HEK293 (cell line): Measurements from ENCODE around the gene FZD10.

ENCODE experiments used
- CTCF ChIA-PET: fragments of 350-600 bp; formaldehyde crosslinking; extraction: SDS; loops from one replicate; lab custom pipeline; 2021; ENCODE audit warnings: antibody characterized with exemption; lab: Yijun Ruan, JAX
- POLR2A ChIA-PET: fragments of 300-600 bp; formaldehyde crosslinking; extraction: SDS; loops from one replicate; lab custom pipeline; 2020; ENCODE audit warnings: antibody characterized with exemption, inconsistent platforms; lab: Yijun Ruan, JAX
- H3K27ac ChIP-seq: fragments of 200-500 bp; sonication (Bioruptor generic); 2 replicates; pipeline ENCODE4 v1.5.1; 2014; ENCODE audit warnings: low read depth, low read length, control low read depth, inconsistent platforms; ENCODE audit errors: extremely low read depth
- H3K36me3 ChIP-seq, 2 experiments: fragments of 200-500 bp in 1 of 2; sonication (Bioruptor generic) in 1 of 2; 1 replicate in 1 of 2; 2 replicates in 1 of 2; pipeline ENCODE4 v1.5.1; 2014 to 2017; ENCODE audit warnings: inconsistent platforms in 2 of 2, low read length in 2 of 2; ENCODE audit not compliant: control insufficient read depth in 2 of 2, insufficient read depth in 1 of 2
- H3K4me1 ChIP-seq: fragments of 200-500 bp; sonication (Bioruptor generic); 2 replicates; pipeline ENCODE4 v1.5.1; 2014; ENCODE audit warnings: mild to moderate bottlenecking, low read length, inconsistent platforms; ENCODE audit not compliant: control insufficient read depth, insufficient read depth
- H3K4me3 ChIP-seq: 2 replicates; pipeline ENCODE4 v1.5.1; 2011; ENCODE audit warnings: low read depth, mild to moderate bottlenecking, control low read depth, low read length, moderate library complexity
- H3K9me3 ChIP-seq: fragments of 200-500 bp; sonication (Bioruptor generic); 2 replicates; pipeline ENCODE4 v1.5.1; 2014; ENCODE audit warnings: low read depth, low read length, inconsistent platforms; ENCODE audit not compliant: control insufficient read depth, insufficient read depth
- IKZF3 ChIP-seq: fragments of 450-650 bp; IDR thresholded peaks from 2 replicates; pipeline ENCODE4 v1.5.0; 2018; ENCODE audit warnings: missing biosample characterization, mild to moderate bottlenecking, missing genetic modification characterization, moderate library complexity
- KLF1 ChIP-seq: fragments of 450-650 bp; formaldehyde crosslinking; IDR thresholded peaks from 2 replicates; pipeline ENCODE4 v1.5.1; 2016; ENCODE audit warnings: missing biosample characterization, missing genetic modification characterization
- KLF7 ChIP-seq: fragments of 450-650 bp; formaldehyde crosslinking; IDR thresholded peaks from 2 replicates; pipeline ENCODE4 v1.5.1; 2016; ENCODE audit warnings: missing biosample characterization, missing genetic modification characterization, borderline replicate concordance
- KLF9 ChIP-seq: fragments of 450-650 bp; formaldehyde crosslinking; IDR thresholded peaks from 2 replicates; pipeline ENCODE4 v1.5.1; 2016; ENCODE audit warnings: missing biosample characterization, missing genetic modification characterization, low read depth
- PBX3 ChIP-seq: sonication (generic); formaldehyde crosslinking; IDR thresholded peaks from 2 replicates; pipeline ENCODE4 v1.8.1; 2022; ENCODE audit warnings: mild to moderate bottlenecking, moderate library complexity, missing genetic modification reagents
- PRDM1 ChIP-seq: fragments of 450-650 bp; formaldehyde crosslinking; IDR thresholded peaks from 2 replicates; pipeline ENCODE4; 2016; ENCODE audit warnings: missing biosample characterization, missing genetic modification characterization
- TCF7L2 ChIP-seq: IDR thresholded peaks from 2 replicates; pipeline ENCODE4 v1.6.1; 2011; ENCODE audit warnings: low read depth, mild to moderate bottlenecking, inconsistent platforms, low read length, moderate library complexity, borderline replicate concordance
- ZBTB11 ChIP-seq: fragments of 450-650 bp; formaldehyde crosslinking; conservative IDR thresholded peaks from 2 replicates; pipeline ENCODE4 v1.5.1; 2016; ENCODE audit warnings: low read depth, missing biosample characterization, missing genetic modification characterization
- ZBTB7A ChIP-seq: fragments of 450-650 bp; formaldehyde crosslinking; IDR thresholded peaks from 2 replicates; pipeline ENCODE4 v1.5.1; 2016; ENCODE audit warnings: low read depth, missing biosample characterization, missing genetic modification characterization
- ZNF112 ChIP-seq: fragments of 450-650 bp; formaldehyde crosslinking; IDR thresholded peaks from 2 replicates; pipeline ENCODE4 v1.5.0; 2017; ENCODE audit warnings: missing biosample characterization, missing genetic modification characterization
- ZNF121 ChIP-seq: fragments of 450-650 bp; formaldehyde crosslinking; IDR thresholded peaks from 2 replicates; pipeline ENCODE4 v1.5.1; 2016; ENCODE audit warnings: missing biosample characterization, missing genetic modification characterization
- ZNF132 ChIP-seq: fragments of 450-650 bp; formaldehyde crosslinking; IDR thresholded peaks from 2 replicates; pipeline ENCODE4 v1.5.1; 2017; ENCODE audit warnings: missing biosample characterization, missing genetic modification characterization, borderline replicate concordance
- ZNF146 ChIP-seq: fragments of 450-650 bp; formaldehyde crosslinking; IDR thresholded peaks from 2 replicates; pipeline ENCODE4 v1.5.1; 2016; ENCODE audit warnings: missing biosample characterization, missing genetic modification characterization
- ZNF214 ChIP-seq: fragments of 450-650 bp; formaldehyde crosslinking; IDR thresholded peaks from 2 replicates; pipeline ENCODE4 v1.5.1; 2017; ENCODE audit warnings: missing biosample characterization, mild to moderate bottlenecking, missing genetic modification characterization, borderline replicate concordance
- ZNF239 ChIP-seq: fragments of 450-650 bp; formaldehyde crosslinking; IDR thresholded peaks from 2 replicates; pipeline ENCODE4 v1.5.1; 2016; ENCODE audit warnings: missing biosample characterization, missing genetic modification characterization
- ZNF26 ChIP-seq: fragments of 450-650 bp; formaldehyde crosslinking; IDR thresholded peaks from 2 replicates; pipeline ENCODE4 v1.5.1; 2016; ENCODE audit warnings: missing biosample characterization, missing genetic modification characterization
- ZNF37A ChIP-seq: fragments of 450-650 bp; IDR thresholded peaks from 2 replicates; pipeline ENCODE4 v1.5.1; 2018; ENCODE audit warnings: missing biosample characterization, missing genetic modification characterization
- ZNF416 ChIP-seq: fragments of 450-650 bp; formaldehyde crosslinking; IDR thresholded peaks from 2 replicates; pipeline ENCODE4 v1.5.1; 2016; ENCODE audit warnings: missing biosample characterization, missing genetic modification characterization
- ZNF426 ChIP-seq: fragments of 450-650 bp; formaldehyde crosslinking; IDR thresholded peaks from 2 replicates; pipeline ENCODE4 v1.5.1; 2017; ENCODE audit warnings: missing biosample characterization, missing genetic modification characterization, mild to moderate bottlenecking, inconsistent platforms, moderate library complexity
- ZNF48 ChIP-seq: fragments of 450-650 bp; formaldehyde crosslinking; IDR thresholded peaks from 2 replicates; pipeline ENCODE4 v1.5.1; 2016; ENCODE audit warnings: missing biosample characterization, missing genetic modification characterization
- ZNF521 ChIP-seq: fragments of 450-650 bp; formaldehyde crosslinking; IDR thresholded peaks from 2 replicates; pipeline ENCODE4 v1.5.1; 2017; ENCODE audit warnings: missing biosample characterization, mild to moderate bottlenecking, missing genetic modification characterization
- ZNF558 ChIP-seq: fragments of 450-650 bp; formaldehyde crosslinking; IDR thresholded peaks from 2 replicates; pipeline ENCODE4 v1.5.1; 2016; ENCODE audit warnings: missing biosample characterization, missing genetic modification characterization
- ZNF629 ChIP-seq: fragments of 450-650 bp; formaldehyde crosslinking; IDR thresholded peaks from 2 replicates; pipeline ENCODE4 v1.5.1; 2017; ENCODE audit warnings: missing biosample characterization, missing genetic modification characterization
- ZNF707 ChIP-seq: fragments of 450-650 bp; formaldehyde crosslinking; IDR thresholded peaks from 2 replicates; pipeline ENCODE4 v1.5.1; 2016; ENCODE audit warnings: missing biosample characterization, missing genetic modification characterization
- ZNF76 ChIP-seq: fragments of 450-650 bp; formaldehyde crosslinking; IDR thresholded peaks from 2 replicates; pipeline ENCODE4; 2016; ENCODE audit warnings: low read depth, missing biosample characterization, missing genetic modification characterization, borderline replicate concordance
- ZNF777 ChIP-seq: fragments of 450-650 bp; formaldehyde crosslinking; IDR thresholded peaks from 2 replicates; pipeline ENCODE4 v1.5.1; 2017; ENCODE audit warnings: missing biosample characterization, missing genetic modification characterization, borderline replicate concordance
- ZNF837 ChIP-seq: fragments of 450-650 bp; formaldehyde crosslinking; IDR thresholded peaks from 2 replicates; pipeline ENCODE4 v1.5.1; 2016; ENCODE audit warnings: missing biosample characterization, missing genetic modification characterization
- ZSCAN23 ChIP-seq: fragments of 450-650 bp; formaldehyde crosslinking; IDR thresholded peaks from 2 replicates; pipeline ENCODE4 v1.5.1; 2016; ENCODE audit warnings: missing biosample characterization, missing genetic modification characterization
- TF ChIP-seq, protein P1 (sequence below): fragments of 450-650 bp; formaldehyde crosslinking; IDR thresholded peaks from 2 replicates; pipeline ENCODE4 v1.5.1; 2016; ENCODE audit warnings: missing biosample characterization, missing genetic modification characterization

The FZD10 gene

GRCh38 chr12:130162267-130162666 lies at the start of gene FZD10:
Gene FZD10 (plus strand): TSS chr12:130162464. CDS start chr12:130162943, 479 bp downstream.
- no peak for TF ChIP-seq PRDM1 (tag by site-specific recombination)
- no peak for TF ChIP-seq ZNF837
- no peak for TF ChIP-seq ZNF26
- no peak for TF ChIP-seq KLF9 (tag by site-specific recombination)
- TF ChIP-seq ZNF146 (tag by site-specific recombination): no peak
- TF ChIP-seq ZNF629 (tag by site-specific recombination): no peak
- TF ChIP-seq TCF7L2: no peak
- no peak for TF ChIP-seq KLF7 (tag by site-specific recombination)
- TF ChIP-seq ZNF416: no peak
- no peak for TF ChIP-seq ZNF48 (tag by site-specific recombination)
- TF ChIP-seq ZNF239: no peak
- TF ChIP-seq ZNF121 (tag by site-specific recombination): no peak
- TF ChIP-seq, protein P1, sequence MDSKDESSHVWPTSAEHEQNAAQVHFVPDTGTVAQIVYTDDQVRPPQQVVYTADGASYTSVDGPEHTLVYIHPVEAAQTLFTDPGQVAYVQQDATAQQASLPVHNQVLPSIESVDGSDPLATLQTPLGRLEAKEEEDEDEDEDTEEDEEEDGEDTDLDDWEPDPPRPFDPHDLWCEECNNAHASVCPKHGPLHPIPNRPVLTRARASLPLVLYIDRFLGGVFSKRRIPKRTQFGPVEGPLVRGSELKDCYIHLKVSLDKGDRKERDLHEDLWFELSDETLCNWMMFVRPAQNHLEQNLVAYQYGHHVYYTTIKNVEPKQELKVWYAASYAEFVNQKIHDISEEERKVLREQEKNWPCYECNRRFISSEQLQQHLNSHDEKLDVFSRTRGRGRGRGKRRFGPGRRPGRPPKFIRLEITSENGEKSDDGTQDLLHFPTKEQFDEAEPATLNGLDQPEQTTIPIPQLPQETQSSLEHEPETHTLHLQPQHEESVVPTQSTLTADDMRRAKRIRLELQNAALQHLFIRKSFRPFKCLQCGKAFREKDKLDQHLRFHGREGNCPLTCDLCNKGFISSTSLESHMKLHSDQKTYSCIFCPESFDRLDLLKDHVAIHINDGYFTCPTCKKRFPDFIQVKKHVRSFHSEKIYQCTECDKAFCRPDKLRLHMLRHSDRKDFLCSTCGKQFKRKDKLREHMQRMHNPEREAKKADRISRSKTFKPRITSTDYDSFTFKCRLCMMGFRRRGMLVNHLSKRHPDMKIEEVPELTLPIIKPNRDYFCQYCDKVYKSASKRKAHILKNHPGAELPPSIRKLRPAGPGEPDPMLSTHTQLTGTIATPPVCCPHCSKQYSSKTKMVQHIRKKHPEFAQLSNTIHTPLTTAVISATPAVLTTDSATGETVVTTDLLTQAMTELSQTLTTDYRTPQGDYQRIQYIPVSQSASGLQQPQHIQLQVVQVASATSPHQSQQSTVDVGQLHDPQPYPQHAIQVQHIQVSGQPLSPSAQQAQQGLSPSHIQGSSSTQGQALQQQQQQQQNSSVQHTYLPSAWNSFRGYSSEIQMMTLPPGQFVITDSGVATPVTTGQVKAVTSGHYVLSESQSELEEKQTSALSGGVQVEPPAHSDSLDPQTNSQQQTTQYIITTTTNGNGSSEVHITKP (tag by site-specific recombination): no peak
- TF ChIP-seq IKZF3: no peak
- no peak for TF ChIP-seq ZNF37A (tag by site-specific recombination)
- TF ChIP-seq ZBTB11: no peak
- no peak for TF ChIP-seq ZNF76
- TF ChIP-seq ZNF214 (tag by site-specific recombination): no peak
- no peak for TF ChIP-seq ZNF426 (tag by site-specific recombination)
- TF ChIP-seq, all 188 proteins: peak for 0
- Histone ChIP-seq H3K27ac (peak within 1 kb of the TSS; percentile 79), H3K4me1 (no peaks in the 10 kb centered on the region; the same call in 1 of the 2 replicates), H3K36me3 (peaks cover 0 to 7% of the 10 kb centered on the region in 2 experiments; a peak in 1 of 3 replicates), H3K4me3 (peak within 1 kb of the TSS; percentile 29), H3K9me3 (no peaks in the 10 kb centered on the region)
- ChIA-PET CTCF (no interaction called here), POLR2A (interaction anchor here (0.6 kb wide), 1 partner anchor 58 kb away, joined by 13 read pairs; no protein-coding TSS in a partner anchor)

- Histone ChIP-seq H3K36me3 (no peaks in the 10 kb centered on the region), H3K27ac (no peak overlapping the region), H3K9me3 (no peaks in the 10 kb centered on the region), H3K4me1 (no peaks in the 10 kb centered on the region), H3K4me3 (no peak overlapping the region)
- POLR2A ChIA-PET: no interaction called here
- CTCF ChIA-PET: no interaction called here
- no peak for TF ChIP-seq ZNF132
- TF ChIP-seq PBX3 (CRISPR knock-in tag): no peak
- TF ChIP-seq KLF1 (tag by site-specific recombination): no peak
- no peak for TF ChIP-seq ZNF777 (tag by site-specific recombination)
- TF ChIP-seq ZNF112 (tag by site-specific recombination): no peak
- no peak for TF ChIP-seq ZNF521
- no peak for TF ChIP-seq ZNF707 (tag by site-specific recombination)
- no peak for TF ChIP-seq ZSCAN23 (tag by site-specific recombination)
- TF ChIP-seq ZNF558 (tag by site-specific recombination): no peak
- TF ChIP-seq ZBTB7A (tag by site-specific recombination): no peak
Observed at GRCh38 chr12:130114952-130115351, 47.3 kb upstream of the FZD10 start.
